H1 (cell line): Measurements from ENCODE around the gene G2E3. TPM values are rescaled to one million over a fixed set of nuclear protein-coding genes. Genes with fewer than 3 reads are reported as not detected.

ENCODE experiments used
- CTCF ChIA-PET: fragments of 300-600 bp; sonication (Branson Sonifier 250); formaldehyde crosslinking; loops from one replicate; lab custom pipeline; 2021; ENCODE audit not compliant: partially characterized antibody; lab: Charles Lee
- POLR2A ChIA-PET: fragments of 300-600 bp; sonication (Branson Sonifier 250); formaldehyde crosslinking; loops from one replicate; lab custom pipeline; 2021; ENCODE audit warnings: inconsistent platforms; ENCODE audit not compliant: partially characterized antibody; lab: Charles Lee
- DNase-seq, 2 experiments: peaks; one replicate each; pipeline versions ENCODE4 v3.0.0 to v3.0.0-alpha.2; 2010 to 2022; ENCODE audit warnings: low spot score in 2 of 2, low read depth in 1 of 2, mixed read lengths in 1 of 2
- FAIRE-seq: peaks from 2 replicates; lab custom pipeline; 2011; peaks lifted over from hg19 to GRCh38; lab: Jason Lieb, UNC
- H2AFZ ChIP-seq: 2 replicates; pipeline ENCODE4 v1.8.1; 2012; ENCODE audit warnings: low read length, inconsistent platforms
- H2AK5ac ChIP-seq: 2 replicates; pipeline ENCODE4 v1.6.1; 2013; ENCODE audit warnings: low read depth, low read length
- H2BK120ac ChIP-seq: replicated peaks from 2 replicates; pipeline ENCODE3; 2013; ENCODE audit warnings: low read depth, low read length, inconsistent platforms
- H2BK12ac ChIP-seq: 2 replicates; pipeline ENCODE4 v1.6.1; 2013; ENCODE audit warnings: low read depth, low read length
- H2BK15ac ChIP-seq: 2 replicates; pipeline ENCODE4 v1.6.1; 2013; ENCODE audit warnings: low read length
- H2BK20ac ChIP-seq: 2 replicates; pipeline ENCODE4 v1.6.1; 2013; ENCODE audit warnings: low read length
- H2BK5ac ChIP-seq: 2 replicates; pipeline ENCODE4 v1.6.1; 2013; ENCODE audit warnings: low read depth, low read length
- H3K14ac ChIP-seq: 2 replicates; pipeline ENCODE4 v1.6.1; 2013; ENCODE audit warnings: inconsistent platforms; ENCODE audit not compliant: insufficient read length
- H3K18ac ChIP-seq: 2 replicates; pipeline ENCODE4 v1.6.1; 2013; ENCODE audit warnings: low read length; ENCODE audit errors: extremely low read depth
- H3K23ac ChIP-seq: 2 replicates; pipeline ENCODE4 v1.6.1; 2013; ENCODE audit warnings: inconsistent platforms; ENCODE audit not compliant: insufficient read length
- H3K23me2 ChIP-seq: 2 replicates; pipeline ENCODE4 v1.6.1; 2013; ENCODE audit warnings: low read depth, low read length
- H3K27ac ChIP-seq: 2 replicates; pipeline ENCODE4 v1.6.1; 2011; ENCODE audit warnings: low read depth, low read length, inconsistent platforms
- H3K27me3 ChIP-seq, 4 experiments: replicated peaks in 1 of 4; 1 replicate in 1 of 4; 2 replicates in 3 of 4; pipeline versions ENCODE4 v1.6.1 to v1.8.1; 2011 to 2013; ENCODE audit warnings: low read length in 3 of 4, mild to moderate bottlenecking in 3 of 4, inconsistent platforms in 2 of 4, mixed read lengths in 2 of 4, moderate library complexity in 1 of 4; ENCODE audit not compliant: control insufficient read depth in 3 of 4, insufficient read depth in 3 of 4; ENCODE audit errors: extremely low read depth in 1 of 4
- H3K36me3 ChIP-seq, 4 experiments: 2 replicates each; pipeline versions ENCODE4 v1.6.1 to v1.8.1; 2011 to 2013; ENCODE audit warnings: mild to moderate bottlenecking in 4 of 4, low read length in 3 of 4, moderate library complexity in 2 of 4, control low read depth in 1 of 4, inconsistent platforms in 1 of 4; ENCODE audit not compliant: insufficient read depth in 4 of 4, control insufficient read depth in 2 of 4
- H3K4ac ChIP-seq: replicated peaks from 2 replicates; pipeline ENCODE3; 2013; ENCODE audit warnings: low read length, low read depth, mixed read lengths, inconsistent platforms; ENCODE audit not compliant: insufficient read length
- H3K4me1 ChIP-seq, 4 experiments: replicated peaks in 1 of 4; 1 replicate in 1 of 4; 2 replicates in 3 of 4; pipeline versions ENCODE4 v1.6.1 to v1.8.1; 2011 to 2013; ENCODE audit warnings: low read length in 3 of 4, inconsistent platforms in 2 of 4, mixed read lengths in 1 of 4; ENCODE audit not compliant: insufficient read depth in 4 of 4, control insufficient read depth in 3 of 4
- H3K4me2 ChIP-seq, 2 experiments: 2 replicates each; pipeline versions ENCODE4 v1.6.1 to v1.8.1; 2011 to 2013; ENCODE audit warnings: low read depth in 2 of 2, low read length in 2 of 2, control low read depth in 1 of 2, inconsistent platforms in 1 of 2, mild to moderate bottlenecking in 1 of 2; ENCODE audit not compliant: insufficient read depth in 1 of 2
- H3K4me3 ChIP-seq, 4 experiments: fragments of 200-600, 300-600 bp in 1 of 4; sonication (generic), shearing (Covaris generic), sonication (Bioruptor Twin) in 1 of 4; 2 replicates each; pipeline versions ENCODE4 v1.5.1 to v1.8.1; 2011 to 2016; ENCODE audit warnings: low read length in 4 of 4, low read depth in 3 of 4, control low read depth in 2 of 4, inconsistent platforms in 2 of 4, mild to moderate bottlenecking in 2 of 4, mixed read lengths in 1 of 4, moderate library complexity in 1 of 4; ENCODE audit not compliant: insufficient read depth in 2 of 4; ENCODE audit errors: extremely low read depth in 1 of 4
- H3K56ac ChIP-seq: replicated peaks from 2 replicates; pipeline ENCODE3; 2013; ENCODE audit warnings: low read depth, mild to moderate bottlenecking, mixed read lengths, low read length, inconsistent platforms; ENCODE audit not compliant: insufficient read length
- H3K79me1 ChIP-seq: 2 replicates; pipeline ENCODE4 v1.6.1; 2013; ENCODE audit warnings: low read depth, low read length, control low read depth
- H3K79me2 ChIP-seq, 2 experiments: 2 replicates each; pipeline versions ENCODE4 v1.6.1 to v1.8.1; 2012 to 2013; ENCODE audit warnings: low read length in 2 of 2, mild to moderate bottlenecking in 2 of 2, inconsistent platforms in 1 of 2; ENCODE audit not compliant: insufficient read depth in 2 of 2, control insufficient read depth in 1 of 2
- H3K9ac ChIP-seq, 4 experiments: replicated peaks in 1 of 4; 1 replicate in 1 of 4; 2 replicates in 3 of 4; pipeline versions ENCODE4 v1.6.1 to v1.8.1; 2011 to 2013; ENCODE audit warnings: low read depth in 3 of 4, low read length in 3 of 4, control low read depth in 2 of 4, mild to moderate bottlenecking in 2 of 4, moderate library complexity in 2 of 4, inconsistent platforms in 1 of 4; ENCODE audit errors: extremely low read depth in 1 of 4
- H3K9me3 ChIP-seq, 2 experiments: 2 replicates each; pipeline versions ENCODE4 v1.6.1 to v1.8.1; 2012 to 2013; ENCODE audit warnings: mild to moderate bottlenecking in 2 of 2, moderate library complexity in 2 of 2, control low read depth in 1 of 2, inconsistent platforms in 1 of 2, low read depth in 1 of 2, low read length in 1 of 2, mixed read lengths in 1 of 2; ENCODE audit not compliant: insufficient read depth in 2 of 2
- H4K20me1 ChIP-seq, 2 experiments: replicated peaks in 1 of 2; 2 replicates each; pipeline versions ENCODE3 to v1.8.1; 2011 to 2013; ENCODE audit warnings: inconsistent platforms in 2 of 2, low read length in 2 of 2, mild to moderate bottlenecking in 1 of 2; ENCODE audit not compliant: insufficient read depth in 2 of 2, control insufficient read depth in 1 of 2
- H4K5ac ChIP-seq: 2 replicates; pipeline ENCODE4 v1.6.1; 2013; ENCODE audit warnings: low read length, low read depth, mixed read lengths, inconsistent platforms; ENCODE audit not compliant: insufficient read length
- H4K8ac ChIP-seq: 2 replicates; pipeline ENCODE4 v1.8.0; 2013; ENCODE audit warnings: mild to moderate bottlenecking, moderate library complexity, low read length, inconsistent platforms; ENCODE audit not compliant: insufficient read depth; ENCODE audit errors: extremely low read depth
- H4K91ac ChIP-seq: replicated peaks from 2 replicates; pipeline ENCODE3; 2013; ENCODE audit warnings: low read length, mixed read lengths, inconsistent platforms; ENCODE audit not compliant: insufficient read length
- KDM1A ChIP-seq: fragments of 200-600, 300-600 bp; sonication (generic); IDR thresholded peaks from 2 replicates; pipeline ENCODE4 v1.7.1; 2016; ENCODE audit warnings: mild to moderate bottlenecking, low read length, borderline replicate concordance
- KDM5A ChIP-seq: fragments of 200-600 bp; IDR thresholded peaks from 2 replicates; pipeline ENCODE4 v1.7.1; 2012; ENCODE audit warnings: mild to moderate bottlenecking, low read length, inconsistent platforms, mixed read lengths
- MAFK ChIP-seq: IDR thresholded peaks from 2 replicates; pipeline ENCODE4 v1.6.1; 2012; ENCODE audit warnings: low read depth, mild to moderate bottlenecking, improper control_type of control experiment, low read length
- PHF8 ChIP-seq: fragments of 200-600 bp; sonication (generic); conservative IDR thresholded peaks from 2 replicates; pipeline ENCODE4 v1.7.1; 2012; ENCODE audit warnings: low read depth, mild to moderate bottlenecking, inconsistent platforms, low read length, moderate library complexity
- POLR2A ChIP-seq, 2 experiments: IDR thresholded peaks; 1 replicate in 1 of 2; 2 replicates in 1 of 2; pipeline ENCODE4 v1.6.1; 2011; ENCODE audit warnings: low read depth in 2 of 2, low read length in 2 of 2, mild to moderate bottlenecking in 2 of 2; ENCODE audit errors: control extremely low read depth in 1 of 2
- RAD21 ChIP-seq, 2 experiments: IDR thresholded peaks in 1 of 2; conservative IDR thresholded peaks in 1 of 2; 2 replicates each; pipeline ENCODE4 v1.6.1; 2011; ENCODE audit warnings: low read depth in 2 of 2, low read length in 2 of 2, improper control_type of control experiment in 1 of 2, inconsistent platforms in 1 of 2, mild to moderate bottlenecking in 1 of 2, moderate library complexity in 1 of 2
- RXRA ChIP-seq: IDR thresholded peaks from 2 replicates; pipeline ENCODE4 v1.6.1; 2011; ENCODE audit warnings: low read depth, mild to moderate bottlenecking, low read length, moderate library complexity; ENCODE audit not compliant: insufficient read depth
- SIRT6 ChIP-seq: IDR thresholded peaks from one replicate; pipeline ENCODE4 v1.7.1; 2012; ENCODE audit warnings: low read length, inconsistent platforms
- TAF7 ChIP-seq: optimal IDR thresholded peaks from 2 replicates; pipeline ENCODE3; 2011; ENCODE audit warnings: low read depth, mild to moderate bottlenecking, inconsistent platforms, low read length, moderate library complexity, borderline replicate concordance
- WGBS, 2 experiments: shearing (Covaris generic) in 1 of 2; methylation state at CpG; one replicate each; pipeline versions ENCODE4 v1.1.6 to v1.1.7; 2013 to 2015; ENCODE audit warnings: low lambda C conversion rate in 2 of 2, mixed read lengths in 2 of 2, inconsistent platforms in 1 of 2, low coverage in 1 of 2, missing lambda C conversion rate in 1 of 2; ENCODE audit not compliant: insufficient replicate concordance in 2 of 2, insufficient coverage in 1 of 2, insufficient read length in 1 of 2; ENCODE audit errors: extremely low coverage in 1 of 2, missing lambda C conversion rate in 1 of 2; 5-methylcytosine and 5-hydroxymethylcytosine counted together
- polyA plus RNA-seq, 7 experiments: library from polyadenylated mRNA; depleted of rRNA in 3 of 7; stranded (reverse) in 5 of 7; unstranded in 2 of 7; fragments of >200 nt in 5 of 7; fragments of 200-250 nt in 2 of 7; gene quantifications; 1 replicate in 5 of 7; 2 replicates in 1 of 7; 4 replicates in 1 of 7; pipeline versions ENCODE4 v1.2.1 to v1.2.3, GENCODE V29; 2011 to 2013; ENCODE audit warnings: missing spikeins in 2 of 7, mixed read lengths in 2 of 7
- total RNA-seq: library from RNA; stranded (reverse); fragmentation: NEBNext Ultra II Directional; extraction: Animal tissue kit (Norgen Biotek cat#: 25700); gene quantifications from 2 replicates; pipeline ENCODE4 v1.2.1, GENCODE V29; 2021
- TF ChIP-seq, protein P1 (sequence below): IDR thresholded peaks from 2 replicates; pipeline ENCODE4 v1.6.1; 2012; ENCODE audit warnings: low read length, inconsistent platforms

G2E3 gene
- total and polyA plus RNA-seq, 2 of the 8 experiments (the other 6 are each of a cell fraction or from before 2014, with no cell fraction given), result 9.2 to 72.0 TPM

DNA sequence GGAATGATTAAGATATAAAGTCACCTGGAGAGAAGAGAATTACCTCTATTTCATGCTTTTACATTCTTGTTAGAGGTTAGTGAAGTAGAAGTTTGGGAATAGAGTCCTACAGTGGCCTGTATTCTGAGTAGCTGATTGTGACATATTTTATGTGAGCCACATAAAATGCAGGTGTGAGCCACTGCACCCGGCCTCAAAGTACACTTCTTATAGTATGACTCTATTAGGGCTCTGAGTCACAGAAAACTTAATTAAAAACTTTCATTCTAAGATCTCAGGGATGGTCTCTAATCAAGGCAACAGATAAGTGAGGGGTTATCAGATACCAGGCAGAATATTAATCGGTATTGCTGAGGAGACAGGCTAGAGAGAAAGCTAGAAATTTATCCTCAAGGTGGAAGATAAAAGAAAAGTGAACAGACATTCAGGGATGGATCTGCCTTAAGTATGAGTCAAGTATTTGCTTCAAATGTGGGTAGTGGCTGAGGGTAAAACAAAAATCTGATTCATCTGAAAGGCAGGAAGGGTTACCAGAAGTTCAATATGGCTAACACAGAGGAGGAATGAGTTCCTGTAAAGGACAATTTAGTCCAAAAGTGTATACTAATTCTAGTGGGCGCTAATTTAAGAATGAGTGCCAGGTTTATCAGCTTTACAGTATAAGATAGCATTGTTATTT, 5.5 kb upstream of the G2E3 start:
- Histone ChIP-seq H3K9ac (no peak overlapping the region), H3K4me2 (no peak overlapping the region), H4K8ac (no peak overlapping the region), H3K18ac (no peak overlapping the region), H3K14ac (no peak overlapping the region), H2BK15ac (no peak overlapping the region), H3K27me3 (peaks cover 0 to 1% (median 0%) of the 10 kb centered on the region in 4 experiments; a peak in 1 of 7 replicates), H4K5ac (no peak overlapping the region), H3K9me3 (no peaks in the 10 kb centered on the region), H3K79me2 (no peaks in the 10 kb centered on the region), H2BK5ac (no peak overlapping the region), H4K20me1 (no peaks in the 10 kb centered on the region), H3K23me2 (no peaks in the 10 kb centered on the region), H3K36me3 (no peaks in the 10 kb centered on the region), H2AFZ (no peak overlapping the region), H2BK12ac (no peak overlapping the region), H4K91ac (no peak overlapping the region), H3K27ac (no peak overlapping the region), H3K4me3 (no peak overlapping the region), H3K23ac (no peak overlapping the region), H3K4me1 (no peaks in the 10 kb centered on the region; a peak in 2 of 7 replicates), H3K4ac (no peak overlapping the region), H2AK5ac (no peak overlapping the region), H2BK20ac (no peak overlapping the region), H2BK120ac (no peak overlapping the region), H3K56ac (no peak overlapping the region), H3K79me1 (no peaks in the 10 kb centered on the region)
- 92% methylated on average over 3 of the region's 3 CpGs; no CpG with 5 or more reads in 1 of the 2 experiments for whole genome bisulfite sequencing, 2 experiments
- FAIRE-seq (no peak), DNase-seq (no peak)
- ChIA-PET POLR2A (no interaction called here), CTCF (interaction anchor here (0.8 kb wide), 1 partner anchor 270 kb away, joined by 3 read pairs; no protein-coding TSS in a partner anchor)
- TF ChIP-seq TAF7 (no peak), POLR2A (IDR thresholded peaks at IDR 0.05; ENCODE audit: control extremely low read depth in 1 of 2, low read depth in 2 of 2, low read length in 2 of 2) (no peak), RXRA (no peak), RAD21 (IDR thresholded peaks at IDR 0.05 in 1 of 2, conservative IDR thresholded peaks at IDR 0.05 in 1 of 2; ENCODE audit: low read depth in 2 of 2, low read length in 2 of 2) (no peak), MAFK (no peak), KDM1A (no peak), SIRT6 (no peak), PHF8 (no peak), KDM5A (no peak)
- TF ChIP-seq, protein P1, sequence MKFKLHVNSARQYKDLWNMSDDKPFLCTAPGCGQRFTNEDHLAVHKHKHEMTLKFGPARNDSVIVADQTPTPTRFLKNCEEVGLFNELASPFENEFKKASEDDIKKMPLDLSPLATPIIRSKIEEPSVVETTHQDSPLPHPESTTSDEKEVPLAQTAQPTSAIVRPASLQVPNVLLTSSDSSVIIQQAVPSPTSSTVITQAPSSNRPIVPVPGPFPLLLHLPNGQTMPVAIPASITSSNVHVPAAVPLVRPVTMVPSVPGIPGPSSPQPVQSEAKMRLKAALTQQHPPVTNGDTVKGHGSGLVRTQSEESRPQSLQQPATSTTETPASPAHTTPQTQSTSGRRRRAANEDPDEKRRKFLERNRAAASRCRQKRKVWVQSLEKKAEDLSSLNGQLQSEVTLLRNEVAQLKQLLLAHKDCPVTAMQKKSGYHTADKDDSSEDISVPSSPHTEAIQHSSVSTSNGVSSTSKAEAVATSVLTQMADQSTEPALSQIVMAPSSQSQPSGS, result no peak
